K562 (cell line): ENCODE measurements around the gene ADRB2. TPM values are rescaled to one million over a fixed set of nuclear protein-coding genes. Genes with fewer than 3 reads are reported as not detected.

Source experiments
- ATAC-seq: fragments of 200-7000 bp; cut with Tn5 transposase; 3 replicates; pipeline ENCODE4 v1.9.1; 2020; ENCODE audit warnings: moderate library complexity
- BruUV-seq: library from RNA; stranded (reverse); fragments of 400-500 nt; replicated peaks from 2 replicates; lab custom pipeline; 2021; lab: Mats Ljungman, UMichigan
- CTCF ChIA-PET: fragments of 300-600 bp; formaldehyde crosslinking; extraction: SDS; loops from one replicate; lab custom pipeline; 2021; ENCODE audit warnings: low intra/inter-chr PET ratio; lab: Yijun Ruan, JAX
- POLR2A ChIA-PET: fragments of 300-600, 350-650 bp; sonication (Branson Sonifier 250); formaldehyde crosslinking; extraction: SDS; loops from one replicate; lab custom pipeline; 2021; ENCODE audit warnings: antibody characterized with exemption, inconsistent platforms; lab: Yijun Ruan, JAX
- DNase-seq, 4 experiments: peaks; one replicate each; pipeline versions ENCODE4 v3.0.0 to v3.0.0-alpha.2; 2011 to 2018; ENCODE audit warnings: low spot score in 3 of 4, mixed read lengths in 3 of 4; ENCODE audit errors: extremely low read depth in 1 of 4
- FAIRE-seq: peaks from 2 replicates; lab custom pipeline; 2011; peaks lifted over from hg19 to GRCh38; lab: Jason Lieb, UNC
- H2AFZ ChIP-seq: 2 replicates; pipeline ENCODE4 v1.6.0; 2011; ENCODE audit warnings: low read depth, low read length, control low read depth, inconsistent platforms
- H3K27ac ChIP-seq: fragments of 200-600 bp; 3 replicates; pipeline ENCODE4 v1.8.0; 2011; ENCODE audit warnings: low read depth, mild to moderate bottlenecking, control low read depth, inconsistent platforms, low read length, moderate library complexity, mixed read lengths; ENCODE audit errors: extremely low read depth
- H3K27me3 ChIP-seq, 2 experiments: fragments of 300-600 bp in 1 of 2; 2 replicates in 1 of 2; 3 replicates in 1 of 2; pipeline versions ENCODE4 v1.6.0 to v1.8.0; 2011; ENCODE audit warnings: inconsistent platforms in 2 of 2, low read length in 2 of 2, mild to moderate bottlenecking in 1 of 2, mixed read lengths in 1 of 2, moderate library complexity in 1 of 2; ENCODE audit not compliant: control insufficient read depth in 2 of 2, insufficient read depth in 2 of 2
- H3K36me3 ChIP-seq: fragments of 300-600 bp; 3 replicates; pipeline ENCODE4 v1.8.0; 2011; ENCODE audit warnings: mild to moderate bottlenecking, low read length, inconsistent platforms; ENCODE audit not compliant: control insufficient read depth, insufficient read depth
- H3K4me1 ChIP-seq, 2 experiments: fragments of 200-600 bp in 1 of 2; replicated peaks in 1 of 2; 2 replicates in 1 of 2; 3 replicates in 1 of 2; pipeline versions ENCODE4 v1.5.1 to v1.8.0; 2011; ENCODE audit warnings: inconsistent platforms in 2 of 2, low read length in 2 of 2, mild to moderate bottlenecking in 1 of 2, mixed read lengths in 1 of 2, moderate library complexity in 1 of 2; ENCODE audit not compliant: control insufficient read depth in 2 of 2, insufficient read depth in 2 of 2
- H3K4me2 ChIP-seq: 2 replicates; pipeline ENCODE4 v1.6.1; 2011; ENCODE audit warnings: low read length, control low read depth, inconsistent platforms, mixed read lengths; ENCODE audit not compliant: insufficient read depth
- H3K4me3 ChIP-seq: fragments of 200-600 bp; sonication (generic), shearing (Covaris generic); 2 replicates; pipeline ENCODE4 v1.5.1; 2016; ENCODE audit warnings: control low read depth, inconsistent platforms
- H3K79me2 ChIP-seq: fragments of 200-600 bp; 3 replicates; pipeline ENCODE4 v1.8.0; 2011; ENCODE audit warnings: low read length, inconsistent platforms; ENCODE audit not compliant: control insufficient read depth, insufficient read depth
- H3K9ac ChIP-seq, 2 experiments: 2 replicates each; pipeline versions ENCODE4 v1.6.0 to v1.6.1; 2011; ENCODE audit warnings: low read depth in 2 of 2, low read length in 2 of 2, control low read depth in 1 of 2, inconsistent platforms in 1 of 2, mild to moderate bottlenecking in 1 of 2, mixed read lengths in 1 of 2; ENCODE audit not compliant: insufficient read depth in 1 of 2
- H3K9me1 ChIP-seq: one replicate; pipeline ENCODE4 v1.6.0; 2011; ENCODE audit warnings: inconsistent platforms, mild to moderate bottlenecking, low read length, moderate library complexity; ENCODE audit not compliant: control insufficient read depth, insufficient read depth
- H3K9me3 ChIP-seq: replicated peaks from 2 replicates; pipeline ENCODE4 v1.5.1; 2011; ENCODE audit warnings: low read depth, low read length, inconsistent platforms; ENCODE audit not compliant: control insufficient read depth, insufficient read depth
- H4K20me1 ChIP-seq: replicated peaks from 2 replicates; pipeline ENCODE4 v1.6.1; 2011; ENCODE audit warnings: low read length, inconsistent platforms, mixed read lengths; ENCODE audit not compliant: control insufficient read depth, insufficient read depth
- ARID1B ChIP-seq: fragments of 450-650 bp; IDR thresholded peaks from 2 replicates; pipeline ENCODE4 v1.6.1; 2016; ENCODE audit warnings: antibody characterized with exemption, mild to moderate bottlenecking, inconsistent platforms
- ATF6 ChIP-seq: sonication (generic); formaldehyde crosslinking; IDR thresholded peaks from 2 replicates; pipeline ENCODE4 v1.4.0; 2020; ENCODE audit warnings: mild to moderate bottlenecking, missing genetic modification reagents
- CEBPG ChIP-seq, 3 experiments: fragments of 200-800 bp in 1 of 3; sonication (Bioruptor generic) in 1 of 3; sonication (generic) in 1 of 3; formaldehyde crosslinking in 1 of 3; IDR thresholded peaks in 2 of 3; conservative IDR thresholded peaks in 1 of 3; 2 replicates each; pipeline versions ENCODE4 v1.6.1 to v1.8.0; 2016 to 2022; ENCODE audit warnings: missing compliant biosample characterization in 2 of 3, missing genetic modification characterization in 2 of 3, mild to moderate bottlenecking in 1 of 3, missing genetic modification reagents in 1 of 3
- CREB1 ChIP-seq, 2 experiments: sonication (generic) in 1 of 2; formaldehyde crosslinking in 1 of 2; IDR thresholded peaks; 2 replicates each; pipeline versions ENCODE4 v1.6.1 to v1.8.0; 2012 to 2022; ENCODE audit warnings: inconsistent platforms in 1 of 2, mild to moderate bottlenecking in 1 of 2, missing genetic modification reagents in 1 of 2, moderate library complexity in 1 of 2
- FIP1L1 ChIP-seq: fragments of 200-400 bp; formaldehyde crosslinking; IDR thresholded peaks from 2 replicates; pipeline ENCODE4 v1.6.1; 2018; ENCODE audit warnings: mild to moderate bottlenecking, low read depth, low read length; ENCODE audit not compliant: poor library complexity, severe bottlenecking
- HES1 ChIP-seq: fragments of 450-650 bp; IDR thresholded peaks from 2 replicates; pipeline ENCODE4 v1.6.1; 2016; ENCODE audit warnings: low read depth, mild to moderate bottlenecking, moderate library complexity
- MTA1 ChIP-seq: fragments of 450-650 bp; IDR thresholded peaks from 2 replicates; pipeline ENCODE4 v1.6.1; 2017; ENCODE audit warnings: borderline replicate concordance
- PHB ChIP-seq: fragments of 250-450 bp; sonication (Bioruptor Pico); IDR thresholded peaks from 2 replicates; pipeline ENCODE4 v1.5.0; 2021
- SOX6 ChIP-seq: fragments of 450-650 bp; IDR thresholded peaks from 2 replicates; pipeline ENCODE4 v1.6.1; 2014; ENCODE audit warnings: mild to moderate bottlenecking
- ZBTB2 ChIP-seq: fragments of 450-650 bp; IDR thresholded peaks from 2 replicates; pipeline ENCODE4 v1.6.1; 2016; ENCODE audit warnings: antibody characterized with exemption
- ZNF121 ChIP-seq: sonication (generic); formaldehyde crosslinking; conservative IDR thresholded peaks from 2 replicates; pipeline ENCODE4 v1.8.0; 2022; ENCODE audit warnings: missing genetic modification reagents
- ZNF143 ChIP-seq: sonication (generic); formaldehyde crosslinking; IDR thresholded peaks from 2 replicates; pipeline ENCODE4 v1.9.0; 2022; ENCODE audit warnings: mild to moderate bottlenecking, missing genetic modification reagents
- WGBS: fragments of 100-300 bp; shearing (Covaris generic); methylation state at CpG from one replicate; pipeline ENCODE4 v1.1.6; 2016; ENCODE audit warnings: low coverage, mixed read lengths; ENCODE audit not compliant: insufficient coverage; ENCODE audit errors: missing lambda C conversion rate; 5-methylcytosine and 5-hydroxymethylcytosine counted together
- in situ Hi-C: fragments of 300-500 bp; cut with MboI; formaldehyde crosslinking; loops from 4 replicates; pipeline ENCODE4 v1.15.0; 2018; ENCODE audit warnings: inconsistent platforms, mixed read lengths
- intact Hi-C: fragments of 100-400 bp; cut with micrococcal nuclease; formaldehyde crosslinking; loops from 2 replicates; pipeline ENCODE4 v1.14.2; 2022
- polyA plus RNA-seq, 8 experiments: library from polyadenylated mRNA; depleted of rRNA in 4 of 8; stranded (reverse) in 5 of 8; unstranded in 3 of 8; fragments of >200 nt; fragmentation: Nextera tagmentation in 2 of 8; fragmentation: Illumina TruSeq in 1 of 8; extraction: Ambion mirVana in 2 of 8; extraction: Trizol in 1 of 8; gene quantifications; 2 replicates each; pipeline versions ENCODE4 v1.2.1 to v1.2.3, GENCODE V29; 2011 to 2014; ENCODE audit warnings: inconsistent platforms in 1 of 8, missing spikeins in 1 of 8
- total RNA-seq, 7 experiments: library from RNA; depleted of rRNA in 6 of 7; stranded (reverse); fragments of >200 nt in 6 of 7; fragmentation: Illumina TruSeq in 2 of 7; extraction: Trizol in 2 of 7; gene quantifications; 2 replicates each; pipeline versions ENCODE4 v1.2.1 to v1.2.3, GENCODE V29; 2011 to 2021; ENCODE audit warnings: low replicate concordance in 1 of 7

Gene ADRB2
- total and polyA plus RNA-seq, 9 of the 15 experiments (the other 6 are each of a cell fraction or from before 2014, with no cell fraction given), result 0.01 to 0.18 (median 0.04) TPM; not detected in 2

- TF ChIP-seq ATF6 (CRISPR knock-in tag), result no peak
- TF ChIP-seq ZNF121 (CRISPR knock-in tag), result no peak
- TF ChIP-seq CREB1 (IDR thresholded peaks at IDR 0.05), result no peak
- TF ChIP-seq CREB1 (CRISPR knock-in tag; IDR thresholded peaks at IDR 0.05), result no peak
Observed at GRCh38 chr5:148857474-148857873, 31.1 kb downstream of the ADRB2 start (continued).

- CTCF ChIA-PET, result no interaction called here
- no peaks in the 10 kb centered on the region; a peak in 1 of 5 replicates for H3K4me1 ChIP-seq
- H3K79me2 ChIP-seq, result no peaks in the 10 kb centered on the region
- H3K27ac ChIP-seq, result no peak overlapping the region
- intact Hi-C loops, result no loop called here
- no peaks in the 10 kb centered on the region for H3K36me3 ChIP-seq
- TF ChIP-seq PHB (CRISPR knock-in tag) (no peak), SOX6 (no peak), FIP1L1 (no peak), CEBPG (CRISPR knock-in tag; IDR thresholded peaks at IDR 0.05) (no peak), CEBPG (tag; conservative IDR thresholded peaks at IDR 0.05 in 1 of 2, IDR thresholded peaks at IDR 0.05 in 1 of 2) (no peak), MTA1 (no peak), ARID1B (no peak), HES1 (no peak), ZBTB2 (no peak), ZNF143 (no peak)
- no peaks in the 10 kb centered on the region for H3K9me1 ChIP-seq
- BruUV-seq, result no TSS peak
- POLR2A ChIA-PET, result no interaction called here
- FAIRE-seq (no peak), ATAC-seq (no peak), DNase-seq (no peak)
- in situ Hi-C loops, result no loop called here
- WGBS, result 2% methylated on average over 2 of the region's 2 CpGs
- no peak overlapping the region for H3K4me2 ChIP-seq
- no peaks in the 10 kb centered on the region for H3K9me3 ChIP-seq
- peaks cover 0 to 21% of the 10 kb centered on the region in 2 experiments; a peak in 3 of 5 replicates for H3K27me3 ChIP-seq
- H2AFZ ChIP-seq, result no peak overlapping the region
- H3K9ac ChIP-seq, result no peak overlapping the region
- H3K4me3 ChIP-seq, result no peak overlapping the region
- H4K20me1 ChIP-seq, result no peaks in the 10 kb centered on the region
Observed at GRCh38 chr5:148858106-148858505, 31.7 kb downstream of the ADRB2 start.
